ENCODE data around the gene TTC13. TPM values are rescaled to one million over a fixed set of nuclear protein-coding genes. Genes with fewer than 3 reads are reported as not detected.

The TTC13 gene
- total RNA-seq, 1 experiment from 2014 or later = 35.2 TPM

- no peak overlapping the region for H3K4me3 Mint-ChIP-seq (ENCODE audit: unreplicated experiment)
- TF ChIP-seq CTCF (IDR thresholded peaks at IDR 0.05; ENCODE audit: unreplicated experiment) = no peak
- no peaks in the 10 kb centered on the region for H3K9me3 Mint-ChIP-seq (ENCODE audit: unreplicated experiment)
- peaks cover 22% of the 10 kb centered on the region for H3K4me1 Mint-ChIP-seq (ENCODE audit: insufficient read depth, unreplicated experiment)
- no peak overlapping the region for H3K27ac Mint-ChIP-seq (ENCODE audit: low read depth, unreplicated experiment)
- CTCF ChIA-PET = no interaction called here
- H3K36me3 Mint-ChIP-seq (ENCODE audit: insufficient read depth, unreplicated experiment) = peaks cover 17% of the 10 kb centered on the region
- intact Hi-C loops (cut with micrococcal nuclease) = no loop called here
- POLR2A ChIA-PET = interaction anchor here (1.5 to 1.8 kb wide), 2 partner anchors 17 to 33 kb away, joined by 3 to 8 read pairs; no protein-coding TSS in a partner anchor
- no peaks in the 10 kb centered on the region for H3K27me3 Mint-ChIP-seq (ENCODE audit: insufficient read depth, unreplicated experiment)
- BruUV-seq (replicated peaks) = no TSS peak
- no peak for DNase-seq (ENCODE audit: unreplicated experiment)
These were observed 42.2 kb upstream of the TTC13 start for GRCh38 chr1:231020816-231021215.

- H3K27me3 Mint-ChIP-seq (ENCODE audit: insufficient read depth, unreplicated experiment) = no peaks in the 10 kb centered on the region
- intact Hi-C loops (cut with micrococcal nuclease) = no loop called here
- TF ChIP-seq CTCF (IDR thresholded peaks at IDR 0.05; ENCODE audit: unreplicated experiment) = no peak
- H3K4me3 Mint-ChIP-seq (ENCODE audit: unreplicated experiment) = no peak overlapping the region
- DNase-seq (ENCODE audit: unreplicated experiment) = peak; percentile 96
- BruUV-seq (replicated peaks) = no TSS peak
- no peaks in the 10 kb centered on the region for H3K9me3 Mint-ChIP-seq (ENCODE audit: unreplicated experiment)
- POLR2A ChIA-PET = interaction anchor here (1.5 to 1.8 kb wide), 3 partner anchors 17 to 33 kb away, joined by 3 to 8 read pairs (median 4); no protein-coding TSS in a partner anchor
- CTCF ChIA-PET = no interaction called here
- peaks cover 22% of the 10 kb centered on the region for H3K4me1 Mint-ChIP-seq (ENCODE audit: insufficient read depth, unreplicated experiment)
- H3K36me3 Mint-ChIP-seq (ENCODE audit: insufficient read depth, unreplicated experiment) = peaks cover 17% of the 10 kb centered on the region
- no peak overlapping the region for H3K27ac Mint-ChIP-seq (ENCODE audit: low read depth, unreplicated experiment)
These were observed 41.5 kb upstream of the TTC13 start for GRCh38 chr1:231020139-231020601.

- Mint-ChIP-seq H3K4me1 (ENCODE audit: insufficient read depth, unreplicated experiment) (peaks cover 22% of the 10 kb centered on the region), H3K27me3 (ENCODE audit: insufficient read depth, unreplicated experiment) (no peaks in the 10 kb centered on the region), H3K36me3 (ENCODE audit: insufficient read depth, unreplicated experiment) (peaks cover 17% of the 10 kb centered on the region), H3K27ac (ENCODE audit: low read depth, unreplicated experiment) (no peak overlapping the region), H3K4me3 (ENCODE audit: unreplicated experiment) (no peak overlapping the region), H3K9me3 (ENCODE audit: unreplicated experiment) (no peaks in the 10 kb centered on the region)
- intact Hi-C loops (cut with micrococcal nuclease) = no loop called here
- TF ChIP-seq CTCF (IDR thresholded peaks at IDR 0.05; ENCODE audit: unreplicated experiment) = no peak
- DNase-seq (ENCODE audit: unreplicated experiment) = no peak
- no TSS peak for BruUV-seq (replicated peaks)
- ChIA-PET CTCF (interaction anchor here (1.2 kb wide), 2 partner anchors 9 to 13 kb away, joined by 4 to 5 read pairs; no protein-coding TSS in a partner anchor), POLR2A (interaction anchor here (1.5 kb wide), 1 partner anchor 17 kb away, joined by 4 read pairs; no protein-coding TSS in a partner anchor)
These were observed 41.0 kb upstream of the TTC13 start for GRCh38 chr1:231019711-231020110.

- Mint-ChIP-seq H3K4me1 (ENCODE audit: insufficient read depth, unreplicated experiment) (peaks cover 22% of the 10 kb centered on the region), H3K4me3 (ENCODE audit: unreplicated experiment) (no peak overlapping the region), H3K36me3 (ENCODE audit: insufficient read depth, unreplicated experiment) (peaks cover 17% of the 10 kb centered on the region), H3K27me3 (ENCODE audit: insufficient read depth, unreplicated experiment) (no peaks in the 10 kb centered on the region), H3K9me3 (ENCODE audit: unreplicated experiment) (no peaks in the 10 kb centered on the region), H3K27ac (ENCODE audit: low read depth, unreplicated experiment) (peak overlapping the region; percentile 83)
- no TSS peak for BruUV-seq (replicated peaks)
- TF ChIP-seq CTCF (IDR thresholded peaks at IDR 0.05; ENCODE audit: unreplicated experiment) = no peak
- CTCF ChIA-PET = interaction anchor here (0.6 to 1.6 kb wide), 7 partner anchors 11 to 218 kb away, joined by 3 to 6 read pairs (median 4); partner anchors contain the start of gene TTC13
- POLR2A ChIA-PET = interaction anchor here (0.6 to 3.2 kb wide), 14 partner anchors 22 to 225 kb away, joined by 3 to 20 read pairs (median 4); partner anchors contain the start of genes ARV1, FAM89A and TTC13
- DNase-seq (ENCODE audit: unreplicated experiment) = peak; percentile 39
- intact Hi-C loops (cut with micrococcal nuclease) = loop anchor here (2.0 kb wide), 1 partner anchor 38 kb away; the partner anchor contains the start of genes ARV1 and TTC13
These were observed 38.3 kb upstream of the TTC13 start for GRCh38 chr1:231016966-231017365.
